Liver (tissue), 9 donors: Measurements from ENCODE around the gene ACTN1. TPM values are rescaled to one million over a fixed set of nuclear protein-coding genes. Genes with fewer than 3 reads are reported as not detected.

Experiments used
- DNase-seq: peaks from one replicate; pipeline ENCODE4 v3.0.0-alpha.2; 2017; ENCODE audit warnings: low spot score
- H3K27ac ChIP-seq, 2 donors: one replicate each; pipeline ENCODE4 v1.7.0; 2013; ENCODE audit warnings: inconsistent platforms in 2 of 2, low read length in 2 of 2, control low read depth in 1 of 2, low read depth in 1 of 2, mild to moderate bottlenecking in 1 of 2
- H3K27me3 ChIP-seq, 4 donors: one replicate each; pipeline versions ENCODE4 v1.6.1 to v1.7.0; 2013; ENCODE audit warnings: low read length in 3 of 4, inconsistent platforms in 1 of 4, mild to moderate bottlenecking in 1 of 4, moderate library complexity in 1 of 4; ENCODE audit not compliant: control insufficient read depth in 4 of 4, insufficient read depth in 4 of 4
- H3K36me3 ChIP-seq, 4 donors: one replicate each; pipeline versions ENCODE4 v1.6.1 to v1.7.0; 2013; ENCODE audit warnings: low read length in 3 of 4, mild to moderate bottlenecking in 3 of 4, low read depth in 1 of 4, moderate library complexity in 1 of 4; ENCODE audit not compliant: control insufficient read depth in 4 of 4, insufficient read depth in 3 of 4
- H3K4me1 ChIP-seq, 4 donors: one replicate each; pipeline versions ENCODE4 v1.6.1 to v1.7.0; 2013; ENCODE audit warnings: low read length in 3 of 4, mild to moderate bottlenecking in 3 of 4, moderate library complexity in 1 of 4; ENCODE audit not compliant: control insufficient read depth in 4 of 4, insufficient read depth in 4 of 4
- H3K4me3 ChIP-seq, 3 donors: one replicate each; pipeline versions ENCODE4 v1.6.1 to v1.7.0; 2013; ENCODE audit warnings: low read length in 3 of 3, control low read depth in 1 of 3, low read depth in 1 of 3, mild to moderate bottlenecking in 1 of 3
- H3K9ac ChIP-seq, 2 donors: one replicate each; pipeline ENCODE4 v1.7.0; 2013; ENCODE audit warnings: low read length in 2 of 2, mild to moderate bottlenecking in 2 of 2, moderate library complexity in 2 of 2, control low read depth in 1 of 2, low read depth in 1 of 2
- H3K9me3 ChIP-seq, 4 donors: one replicate each; pipeline versions ENCODE4 v1.6.1 to v1.7.0; 2013; ENCODE audit warnings: low read length in 3 of 4; ENCODE audit not compliant: control insufficient read depth in 4 of 4
- EGR1 ChIP-seq, 2 donors: IDR thresholded peaks; 2 replicates each; pipeline ENCODE4 v1.6.1; 2016 to 2018; ENCODE audit warnings: antibody characterized with exemption in 2 of 2, low read depth in 2 of 2
- FOXA1 ChIP-seq: IDR thresholded peaks from 2 replicates; pipeline ENCODE4 v1.6.1; 2016; ENCODE audit warnings: antibody characterized with exemption
- FOXA2 ChIP-seq: IDR thresholded peaks from 2 replicates; pipeline ENCODE4 v1.6.1; 2016; ENCODE audit warnings: antibody characterized with exemption
- GABPA ChIP-seq, 2 donors: IDR thresholded peaks in 1 of 2; conservative IDR thresholded peaks in 1 of 2; 2 replicates each; pipeline ENCODE4 v1.6.1; 2016; ENCODE audit warnings: antibody characterized with exemption in 2 of 2, mild to moderate bottlenecking in 1 of 2, moderate library complexity in 1 of 2
- HNF4A ChIP-seq, 2 donors: conservative IDR thresholded peaks; 2 replicates each; pipeline ENCODE4 v1.6.1; 2016; ENCODE audit warnings: antibody characterized with exemption in 2 of 2, mild to moderate bottlenecking in 2 of 2
- JUND ChIP-seq, 2 donors: IDR thresholded peaks; 2 replicates each; pipeline ENCODE4 v1.6.1; 2016; ENCODE audit warnings: antibody characterized with exemption in 2 of 2
- NR2F2 ChIP-seq: IDR thresholded peaks from 2 replicates; pipeline ENCODE4 v1.6.1; 2016; ENCODE audit warnings: antibody characterized with exemption
- RAD21 ChIP-seq, 2 donors: IDR thresholded peaks; 2 replicates each; pipeline ENCODE4 v1.6.1; 2016; ENCODE audit warnings: antibody characterized with exemption in 2 of 2, mild to moderate bottlenecking in 2 of 2
- RXRA ChIP-seq, 2 donors: IDR thresholded peaks; 2 replicates each; pipeline ENCODE4 v1.6.1; 2017 to 2018; ENCODE audit warnings: antibody characterized with exemption in 2 of 2, mild to moderate bottlenecking in 1 of 2
- SP1 ChIP-seq: IDR thresholded peaks from 2 replicates; pipeline ENCODE4 v1.6.1; 2018; ENCODE audit warnings: antibody characterized with exemption, mild to moderate bottlenecking
- TAF1 ChIP-seq: conservative IDR thresholded peaks from 2 replicates; pipeline ENCODE4 v1.6.1; 2016; ENCODE audit warnings: antibody characterized with exemption, mild to moderate bottlenecking
- YY1 ChIP-seq: IDR thresholded peaks from 2 replicates; pipeline ENCODE4 v1.6.1; 2016; ENCODE audit warnings: antibody characterized with exemption, mild to moderate bottlenecking
- ZBTB33 ChIP-seq: IDR thresholded peaks from 2 replicates; pipeline ENCODE4 v1.6.1; 2016; ENCODE audit warnings: antibody characterized with exemption
- WGBS: extraction: QIAGEN DNeasy Blood & Tissue Kit; methylation state at CpG from one replicate; pipeline ENCODE4 v1.1.7; 2013; 5-methylcytosine and 5-hydroxymethylcytosine counted together
- polyA plus RNA-seq, 2 donors: library from polyadenylated mRNA; stranded (reverse) in 1 of 2; unstranded in 1 of 2; fragments of 200-250 nt in 1 of 2; fragments of >200 nt in 1 of 2; fragmentation: Nextera tagmentation in 1 of 2; extraction: Ambion mirVana in 1 of 2; gene quantifications; one replicate each; pipeline versions ENCODE4 v1.2.1 to v1.2.3, GENCODE V29; 2013 to 2015
- total RNA-seq, 2 donors: library from RNA; depleted of rRNA; stranded (reverse); fragments of >200 nt; gene quantifications; one replicate each; pipeline ENCODE4 v1.2.3, GENCODE V29; 2014
- TF ChIP-seq, protein P1 (sequence below): IDR thresholded peaks from 2 replicates; pipeline ENCODE4 v1.6.1; 2016; ENCODE audit warnings: antibody characterized with exemption
- TF ChIP-seq, protein P2 (sequence below): IDR thresholded peaks from 2 replicates; pipeline ENCODE4 v1.6.1; 2016; ENCODE audit warnings: antibody characterized with exemption, mild to moderate bottlenecking
- TF ChIP-seq, protein P3 (sequence below): IDR thresholded peaks from 2 replicates; pipeline ENCODE4 v1.6.1; 2016; ENCODE audit warnings: antibody characterized with exemption
- donor health status: healthy.
- donor health status: healthy.
- donor health status: healthy.
- donor health status: healthy.
- donor health status: healthy.

The ACTN1 gene
- total and polyA plus RNA-seq, 4 donors = 36.2 to 100 (median 63.1) TPM

GRCh38 chr14:68890173-68890931 is 88.8 kb downstream of the ACTN1 start:
- Histone ChIP-seq H3K9ac (no peak overlapping the region), H3K4me1 (peaks cover 0 to 16% (median under 1%) of the 10 kb centered on the region in 4 donors), H3K27me3 (no peaks in the 10 kb centered on the region), H3K36me3 (peaks cover 13 to 75% (median 54%) of the 10 kb centered on the region in 4 donors), H3K27ac (no peak overlapping the region), H3K9me3 (no peaks in the 10 kb centered on the region), H3K4me3 (no peak overlapping the region)
- 85% methylated on average over 9 of the region's 9 CpGs for WGBS
- TF ChIP-seq, protein P1, sequence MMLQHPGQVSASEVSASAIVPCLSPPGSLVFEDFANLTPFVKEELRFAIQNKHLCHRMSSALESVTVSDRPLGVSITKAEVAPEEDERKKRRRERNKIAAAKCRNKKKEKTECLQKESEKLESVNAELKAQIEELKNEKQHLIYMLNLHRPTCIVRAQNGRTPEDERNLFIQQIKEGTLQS = no peak
- TF ChIP-seq RXRA (IDR thresholded peaks at IDR 0.05) = no peak
- TF ChIP-seq, protein P2, sequence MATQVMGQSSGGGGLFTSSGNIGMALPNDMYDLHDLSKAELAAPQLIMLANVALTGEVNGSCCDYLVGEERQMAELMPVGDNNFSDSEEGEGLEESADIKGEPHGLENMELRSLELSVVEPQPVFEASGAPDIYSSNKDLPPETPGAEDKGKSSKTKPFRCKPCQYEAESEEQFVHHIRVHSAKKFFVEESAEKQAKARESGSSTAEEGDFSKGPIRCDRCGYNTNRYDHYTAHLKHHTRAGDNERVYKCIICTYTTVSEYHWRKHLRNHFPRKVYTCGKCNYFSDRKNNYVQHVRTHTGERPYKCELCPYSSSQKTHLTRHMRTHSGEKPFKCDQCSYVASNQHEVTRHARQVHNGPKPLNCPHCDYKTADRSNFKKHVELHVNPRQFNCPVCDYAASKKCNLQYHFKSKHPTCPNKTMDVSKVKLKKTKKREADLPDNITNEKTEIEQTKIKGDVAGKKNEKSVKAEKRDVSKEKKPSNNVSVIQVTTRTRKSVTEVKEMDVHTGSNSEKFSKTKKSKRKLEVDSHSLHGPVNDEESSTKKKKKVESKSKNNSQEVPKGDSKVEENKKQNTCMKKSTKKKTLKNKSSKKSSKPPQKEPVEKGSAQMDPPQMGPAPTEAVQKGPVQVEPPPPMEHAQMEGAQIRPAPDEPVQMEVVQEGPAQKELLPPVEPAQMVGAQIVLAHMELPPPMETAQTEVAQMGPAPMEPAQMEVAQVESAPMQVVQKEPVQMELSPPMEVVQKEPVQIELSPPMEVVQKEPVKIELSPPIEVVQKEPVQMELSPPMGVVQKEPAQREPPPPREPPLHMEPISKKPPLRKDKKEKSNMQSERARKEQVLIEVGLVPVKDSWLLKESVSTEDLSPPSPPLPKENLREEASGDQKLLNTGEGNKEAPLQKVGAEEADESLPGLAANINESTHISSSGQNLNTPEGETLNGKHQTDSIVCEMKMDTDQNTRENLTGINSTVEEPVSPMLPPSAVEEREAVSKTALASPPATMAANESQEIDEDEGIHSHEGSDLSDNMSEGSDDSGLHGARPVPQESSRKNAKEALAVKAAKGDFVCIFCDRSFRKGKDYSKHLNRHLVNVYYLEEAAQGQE = no peak
- no peak for TF ChIP-seq NR2F2
- no peak for TF ChIP-seq GABPA (IDR thresholded peaks at IDR 0.05 in 1 of 2, conservative IDR thresholded peaks at IDR 0.05 in 1 of 2)
- no peak for TF ChIP-seq JUND (IDR thresholded peaks at IDR 0.05)
- no peak for TF ChIP-seq RAD21 (IDR thresholded peaks at IDR 0.05)
- TF ChIP-seq ZBTB33 = no peak
- no peak for DNase-seq

- Histone ChIP-seq H3K9me3 (no peaks in the 10 kb centered on the region), H3K4me3 (no peak overlapping the region), H3K9ac (no peak overlapping the region), H3K4me1 (peaks cover 10 to 30% (median 12%) of the 10 kb centered on the region in 4 donors), H3K27me3 (no peaks in the 10 kb centered on the region), H3K36me3 (peaks cover 16 to 72% (median 52%) of the 10 kb centered on the region in 4 donors), H3K27ac (peak overlapping the region in 1 of 2 donors; percentile 74)
- DNase-seq = no peak
- 98% methylated on average over 8 of the region's 8 CpGs for WGBS
- no peak for TF ChIP-seq ZBTB33
- TF ChIP-seq, protein P2 = no peak
- TF ChIP-seq FOXA2 = no peak
- no peak for TF ChIP-seq GABPA (IDR thresholded peaks at IDR 0.05 in 1 of 2, conservative IDR thresholded peaks at IDR 0.05 in 1 of 2)
- no peak for TF ChIP-seq NR2F2
- no peak for TF ChIP-seq SP1
- no peak for TF ChIP-seq FOXA1
- TF ChIP-seq TAF1 = no peak
- no peak for TF ChIP-seq HNF4A (conservative IDR thresholded peaks at IDR 0.05)
- TF ChIP-seq, protein P1 = no peak
- TF ChIP-seq, protein P3, sequence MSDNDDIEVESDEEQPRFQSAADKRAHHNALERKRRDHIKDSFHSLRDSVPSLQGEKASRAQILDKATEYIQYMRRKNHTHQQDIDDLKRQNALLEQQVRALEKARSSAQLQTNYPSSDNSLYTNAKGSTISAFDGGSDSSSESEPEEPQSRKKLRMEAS = no peak
- TF ChIP-seq EGR1 (IDR thresholded peaks at IDR 0.05; ENCODE audit: low read depth in 2 of 2) = no peak
- no peak for TF ChIP-seq YY1
Observed at GRCh38 chr14:68888883-68889282, 90.2 kb downstream of the ACTN1 start.
